Kidney (tissue), 14 donors: ENCODE results near the gene CABLES2. TPM values are rescaled to one million over a fixed set of nuclear protein-coding genes. Genes with fewer than 3 reads are reported as not detected.

Experiments used
- DNase-seq, 5 donors: peaks; one replicate each; pipeline ENCODE4 v3.0.0-alpha.2; 2013 to 2020
- FAIRE-seq: peaks from 2 replicates; lab custom pipeline; 2012; peaks lifted over from hg19 to GRCh38; lab: Jason Lieb, UNC
- H3K27ac ChIP-seq, 2 donors: one replicate each; pipeline ENCODE4 v1.7.0; 2013; ENCODE audit warnings: low read depth in 2 of 2, low read length in 2 of 2, inconsistent platforms in 1 of 2
- H3K27me3 ChIP-seq: one replicate; pipeline ENCODE4 v1.7.1; 2013; ENCODE audit warnings: low read length, inconsistent platforms; ENCODE audit not compliant: control insufficient read depth, insufficient read depth
- H3K36me3 ChIP-seq, 3 donors: one replicate each; pipeline versions ENCODE4 v1.7.0 to v1.7.1; 2013; ENCODE audit warnings: low read length in 3 of 3, control low read depth in 1 of 3, inconsistent platforms in 1 of 3; ENCODE audit not compliant: insufficient read depth in 3 of 3, control insufficient read depth in 2 of 3
- H3K4me1 ChIP-seq, 3 donors: one replicate each; pipeline versions ENCODE4 v1.7.0 to v1.7.1; 2013; ENCODE audit warnings: low read length in 3 of 3, inconsistent platforms in 1 of 3, low read depth in 1 of 3; ENCODE audit not compliant: control insufficient read depth in 2 of 3, insufficient read depth in 2 of 3
- H3K4me3 ChIP-seq, 3 donors: one replicate each; pipeline versions ENCODE4 v1.7.0 to v1.8.1; 2013; ENCODE audit warnings: low read length in 3 of 3, control low read depth in 1 of 3, inconsistent platforms in 1 of 3
- H3K9ac ChIP-seq, 3 donors: one replicate each; pipeline versions ENCODE4 v1.7.0 to v1.7.1; 2013; ENCODE audit warnings: low read length in 3 of 3, control low read depth in 1 of 3, inconsistent platforms in 1 of 3
- H3K9me3 ChIP-seq, 3 donors: one replicate each; pipeline versions ENCODE4 v1.7.0 to v1.7.1; 2013; ENCODE audit warnings: low read length in 3 of 3, control low read depth in 1 of 3, inconsistent platforms in 1 of 3; ENCODE audit not compliant: control insufficient read depth in 2 of 3, insufficient read depth in 1 of 3
- intact Hi-C: fragments of 100-400 bp; cut with DNase I; formaldehyde crosslinking; loops from one replicate; pipeline ENCODE4 v1.11.1; 2022
- polyA plus RNA-seq: library from polyadenylated mRNA; stranded (reverse); fragments of 350-450 nt; fragmentation: Illumina TruSeq; extraction: RNeasy Lipid Tissue Mini Kit (QIAGEN cat#74804); gene quantifications from one replicate; pipeline ENCODE4 v1.2.3, GENCODE V29; 2014; ENCODE audit warnings: low read depth, low replicate concordance; ENCODE audit not compliant: insufficient read depth
- total RNA-seq: library from RNA; stranded (reverse); fragmentation: NEBNext Ultra II Directional; extraction: Animal tissue kit (Norgen Biotek cat#: 25700); gene quantifications from one replicate; pipeline ENCODE4 v1.2.1, GENCODE V29; 2021
- TF ChIP-seq, protein P1 (sequence below): IDR thresholded peaks from 3 replicates; pipeline ENCODE4 v1.5.1; 2012; ENCODE audit warnings: mild to moderate bottlenecking, moderate library complexity, borderline replicate concordance; ENCODE audit not compliant: insufficient read depth; ENCODE audit errors: extremely low read depth
- donor health status: control.
- donor health status: control.
- donor health status: control.
- donor health status: control.
- donor health status: control.
- donor health status: DM: yes; HTN: yes; CAD: no.
- donor health status: Normal renal cell carcinoma (clear cell type).

CABLES2 gene
- total and polyA plus RNA-seq, 2 donors from 2014 or later = 2.0 to 4.5 TPM

DNA sequence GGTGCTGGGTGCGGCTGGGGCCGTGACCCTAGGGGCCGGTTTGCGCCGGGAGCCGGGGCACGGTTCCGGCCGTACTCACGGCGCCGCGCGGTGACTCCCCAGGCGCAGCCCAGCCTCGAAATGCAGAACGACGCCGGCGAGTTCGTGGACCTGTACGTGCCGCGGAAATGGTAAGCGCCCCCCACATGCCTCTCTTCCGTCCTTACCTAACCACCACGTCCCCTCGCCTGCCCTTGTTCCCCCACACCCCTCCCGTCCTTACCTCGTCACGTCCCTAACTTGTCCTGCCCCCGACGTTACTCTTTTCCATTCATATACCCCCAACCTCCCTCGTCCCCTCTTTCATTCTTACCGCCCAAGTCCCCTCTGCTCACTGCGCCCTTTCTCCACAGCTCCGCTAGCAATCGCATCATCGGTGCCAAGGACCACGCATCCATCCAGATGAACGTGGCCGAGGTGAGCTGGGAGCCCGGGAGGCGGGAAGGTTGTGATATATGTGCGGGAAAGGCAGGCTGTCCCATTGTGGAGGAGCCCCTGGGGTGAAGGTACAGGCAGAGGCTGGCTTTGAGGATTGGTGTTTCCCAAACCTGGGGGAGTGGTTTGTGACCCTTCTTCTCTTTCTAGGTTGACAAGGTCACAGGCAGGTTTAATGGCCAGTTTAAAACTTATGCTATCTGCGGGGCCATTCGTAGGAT, 19.7 kb downstream of the CABLES2 start:
- H3K4me3 ChIP-seq = peak overlapping the region; percentile 80 to 90 (median 86)
- H3K27ac ChIP-seq = peak overlapping the region; percentile 51 to 93
- peaks cover 0 to 16% (median 16%) of the 10 kb centered on the region in 3 donors for H3K4me1 ChIP-seq
- H3K36me3 ChIP-seq = peaks cover 3 to 12% (median 5%) of the 10 kb centered on the region in 3 donors
- peak overlapping the region; percentile 41 to 91 (median 88) for H3K9ac ChIP-seq
- TF ChIP-seq, protein P1, sequence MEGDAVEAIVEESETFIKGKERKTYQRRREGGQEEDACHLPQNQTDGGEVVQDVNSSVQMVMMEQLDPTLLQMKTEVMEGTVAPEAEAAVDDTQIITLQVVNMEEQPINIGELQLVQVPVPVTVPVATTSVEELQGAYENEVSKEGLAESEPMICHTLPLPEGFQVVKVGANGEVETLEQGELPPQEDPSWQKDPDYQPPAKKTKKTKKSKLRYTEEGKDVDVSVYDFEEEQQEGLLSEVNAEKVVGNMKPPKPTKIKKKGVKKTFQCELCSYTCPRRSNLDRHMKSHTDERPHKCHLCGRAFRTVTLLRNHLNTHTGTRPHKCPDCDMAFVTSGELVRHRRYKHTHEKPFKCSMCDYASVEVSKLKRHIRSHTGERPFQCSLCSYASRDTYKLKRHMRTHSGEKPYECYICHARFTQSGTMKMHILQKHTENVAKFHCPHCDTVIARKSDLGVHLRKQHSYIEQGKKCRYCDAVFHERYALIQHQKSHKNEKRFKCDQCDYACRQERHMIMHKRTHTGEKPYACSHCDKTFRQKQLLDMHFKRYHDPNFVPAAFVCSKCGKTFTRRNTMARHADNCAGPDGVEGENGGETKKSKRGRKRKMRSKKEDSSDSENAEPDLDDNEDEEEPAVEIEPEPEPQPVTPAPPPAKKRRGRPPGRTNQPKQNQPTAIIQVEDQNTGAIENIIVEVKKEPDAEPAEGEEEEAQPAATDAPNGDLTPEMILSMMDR = no peak
- intact Hi-C loops = no loop called here
- FAIRE-seq (no peak), DNase-seq (peak in 1 of 5 donors; percentile 11)
- H3K9me3 ChIP-seq = no peaks in the 10 kb centered on the region
- no peaks in the 10 kb centered on the region for H3K27me3 ChIP-seq

DNA sequence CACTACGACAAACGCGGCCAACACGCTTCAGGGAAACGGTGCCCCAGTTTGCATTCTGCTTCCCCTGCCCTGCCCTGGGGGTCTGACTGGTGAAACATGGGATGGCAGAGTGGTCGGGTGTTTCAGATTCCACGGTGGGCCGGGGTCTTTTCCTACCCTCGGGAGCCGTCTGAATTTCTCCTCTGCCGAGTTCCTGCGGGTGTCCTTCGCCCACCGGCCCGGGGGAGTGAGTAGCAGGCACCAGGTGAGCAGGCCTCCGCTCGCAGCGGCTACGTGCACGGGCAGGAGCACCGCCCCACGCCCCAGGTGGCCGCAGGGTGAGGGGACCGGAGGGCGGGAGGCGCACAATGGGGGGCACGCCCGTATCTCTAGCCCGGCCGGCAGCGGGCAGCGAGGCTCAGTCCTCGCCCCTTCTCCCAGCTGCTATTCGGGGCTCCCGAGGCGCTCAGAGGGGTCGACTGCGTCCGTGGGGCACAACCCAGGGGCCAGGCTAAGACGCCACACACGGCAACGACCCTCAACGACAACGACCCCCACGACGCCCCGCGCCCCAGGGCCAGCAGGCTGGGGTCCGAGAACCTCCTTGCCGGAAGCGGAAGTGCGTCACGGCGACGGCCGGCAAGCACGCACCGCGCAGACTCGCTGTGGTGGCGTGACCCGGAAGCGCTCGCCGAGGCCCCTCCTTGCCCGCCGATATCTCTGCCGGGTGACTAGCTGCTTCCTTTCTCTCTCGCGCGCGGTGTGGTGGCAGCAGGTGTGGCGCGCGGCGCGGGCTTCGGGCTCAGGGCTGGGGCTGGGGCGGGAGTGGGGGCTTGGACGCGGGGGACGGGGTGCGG, 20.5 kb downstream of the CABLES2 start, which contains the start of gene RPS21:
RPS21 (plus strand) TSS at position 721 of the 836 bp plus-strand sequence. CDS start 236 bp downstream, outside the sequence.
- peak within 1 kb of the TSS; percentile 86 to 93 for H3K27ac ChIP-seq
- peaks cover 8 to 18% (median 9%) of the 10 kb centered on the region in 3 donors for H3K36me3 ChIP-seq
- peaks cover 0 to 17% (median 17%) of the 10 kb centered on the region in 3 donors for H3K4me1 ChIP-seq
- no peaks in the 10 kb centered on the region for H3K27me3 ChIP-seq
- peaks cover 0 to 3% (median 0%) of the 10 kb centered on the region in 3 donors for H3K9me3 ChIP-seq
- intact Hi-C loops = no loop called here
- FAIRE-seq = no peak
- peak within 1 kb of the TSS; percentile 88 to 99 (median 95) for H3K9ac ChIP-seq
- DNase-seq = peak; percentile 95 to 98 (median 97)
- TF ChIP-seq, protein P1 = peak; percentile 20
- peak within 1 kb of the TSS; percentile 86 to 91 (median 90) for H3K4me3 ChIP-seq

DNA sequence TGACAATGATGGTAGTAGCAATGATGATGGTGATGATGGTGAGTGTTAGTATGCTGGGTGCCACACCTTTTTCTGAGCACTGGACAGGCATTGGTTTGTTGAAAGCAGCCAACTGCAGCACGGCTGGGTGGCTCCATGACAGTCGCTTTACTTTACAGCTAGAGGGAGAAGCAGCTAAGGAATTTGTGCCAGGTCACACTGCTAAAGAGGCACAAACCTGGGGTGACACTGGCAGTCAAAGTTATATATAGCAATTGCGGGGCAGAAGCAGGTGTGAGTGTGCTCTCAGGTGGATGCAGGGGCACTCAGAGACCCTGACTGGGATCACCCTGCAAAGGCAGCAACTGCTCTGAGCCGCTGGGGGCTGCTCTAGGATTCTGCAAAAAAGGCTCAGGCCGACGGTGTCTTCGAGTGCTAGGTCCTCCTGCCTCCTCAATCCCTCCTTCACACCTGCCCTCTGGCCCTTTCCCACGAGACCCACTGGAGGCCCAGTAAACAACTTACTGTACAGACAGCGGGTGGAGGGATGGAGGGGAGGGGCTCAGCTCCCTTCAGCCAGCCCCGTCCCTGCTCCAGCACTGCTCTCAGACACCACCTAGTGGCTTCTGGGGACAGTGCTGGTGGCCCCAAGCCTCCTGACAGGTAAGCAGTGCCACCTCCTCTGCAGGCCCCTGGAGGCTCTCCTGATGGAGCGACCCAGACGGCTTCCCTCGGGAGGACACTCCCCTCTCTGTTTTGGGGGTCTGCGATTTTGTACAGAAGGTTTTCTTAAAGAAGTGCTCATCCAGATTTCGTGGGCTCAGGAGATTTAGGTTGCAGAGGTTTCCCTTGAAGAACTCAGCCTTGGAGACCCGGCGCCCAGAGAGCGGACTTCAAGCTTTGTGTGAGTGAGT, 24.5 kb downstream of the CABLES2 start:
- FAIRE-seq (no peak), DNase-seq (peak in 4 of 5 donors; percentile 85 to 90 (median 88))
- Histone ChIP-seq H3K36me3 (peaks cover 4 to 5% (median 4%) of the 10 kb centered on the region in 3 donors), H3K4me1 (peaks cover 0 to 15% (median 6%) of the 10 kb centered on the region in 3 donors), H3K4me3 (peak overlapping the region in 1 of 3 donors; percentile 30), H3K27ac (no peak overlapping the region), H3K9ac (no peak overlapping the region), H3K27me3 (no peaks in the 10 kb centered on the region), H3K9me3 (peaks cover 0 to 3% (median 0%) of the 10 kb centered on the region in 3 donors)
- intact Hi-C loops = no loop called here
- TF ChIP-seq, protein P1 = peak; percentile 93
